Upper lobe of left lung (tissue), 6 donors: ENCODE measurements around the gene PTDSS2. TPM values are rescaled to one million over a fixed set of nuclear protein-coding genes. Genes with fewer than 3 reads are reported as not detected.

Experiments
- ATAC-seq, 2 donors: fragments of 200-7000 bp; cut with Tn5 transposase; one replicate each; pipeline ENCODE4 v1.9.1; 2022; ENCODE audit warnings: mild to moderate bottlenecking in 2 of 2, moderate library complexity in 2 of 2; ENCODE audit not compliant: low FRiP score in 2 of 2
- DNase-seq, 2 donors: peaks; one replicate each; pipeline ENCODE4 v3.0.0-alpha.2; 2019 to 2020
- H3K27ac ChIP-seq, 4 donors: fragments of 200-600 bp; sonication (generic); one replicate each; pipeline ENCODE4 v1.5.1; 2016 to 2019
- H3K27me3 ChIP-seq, 4 donors: fragments of 200-600 bp; sonication (generic); one replicate each; pipeline ENCODE4 v1.5.1; 2017 to 2019
- H3K36me3 ChIP-seq, 4 donors: fragments of 200-600 bp; sonication (generic); one replicate each; pipeline ENCODE4 v1.5.1; 2016 to 2019
- H3K4me1 ChIP-seq, 4 donors: fragments of 200-600 bp; sonication (generic); one replicate each; pipeline ENCODE4 v1.5.1; 2018 to 2019
- H3K4me3 ChIP-seq, 4 donors: fragments of 200-600 bp; sonication (generic); one replicate each; pipeline ENCODE4 v1.5.1; 2017 to 2019; ENCODE audit warnings: mild to moderate bottlenecking in 2 of 4, moderate library complexity in 1 of 4
- H3K9me3 ChIP-seq, 4 donors: fragments of 200-600 bp; sonication (generic); one replicate each; pipeline ENCODE4 v1.5.1; 2018 to 2019
- EP300 ChIP-seq, 4 donors: sonication (generic); formaldehyde crosslinking; IDR thresholded peaks; one replicate each; pipeline ENCODE4 v1.5.1; 2017; ENCODE audit warnings: antibody characterized with exemption in 4 of 4, control low read depth in 2 of 4
- POLR2A ChIP-seq, 4 donors: fragments of 450-650 bp; IDR thresholded peaks; one replicate each; pipeline ENCODE4 v1.5.1; 2016 to 2017; ENCODE audit warnings: antibody characterized with exemption in 4 of 4, mild to moderate bottlenecking in 2 of 4
- POLR2AphosphoS5 ChIP-seq, 2 donors: sonication (generic); formaldehyde crosslinking; IDR thresholded peaks; one replicate each; pipeline ENCODE4 v1.5.1; 2017; ENCODE audit warnings: antibody characterized with exemption in 2 of 2
- WGBS, 2 donors: methylation state at CpG; one replicate each; pipeline ENCODE4 v1.1.5; 2017 to 2018; 5-methylcytosine and 5-hydroxymethylcytosine counted together
- total RNA-seq, 6 donors: library from RNA; depleted of rRNA in 4 of 6; stranded (reverse); fragments of >200 nt in 4 of 6; gene quantifications; one replicate each; pipeline versions ENCODE4 v1.1.0 to v1.2.1, GENCODE V29; 2016 to 2021
- TF ChIP-seq, protein P1 (sequence below), 6 experiments: fragments of 450-650 bp in 4 of 6; fragments of 200-600 bp in 2 of 6; sonication (generic) in 2 of 6; IDR thresholded peaks; one replicate each; pipeline ENCODE4 v1.5.1; 2016 to 2019; ENCODE audit warnings: antibody characterized with exemption in 6 of 6
- donor health status: DM: no; HTN: no; CAD: no; lungs with moderate emphysema.
- donor health status: DM: no; HTN: yes; CAD: no; lungs with severe emphysema.

The PTDSS2 gene
- total RNA-seq, 6 donors from 2014 or later = 29.6 to 188 (median 45.1) TPM

DNA sequence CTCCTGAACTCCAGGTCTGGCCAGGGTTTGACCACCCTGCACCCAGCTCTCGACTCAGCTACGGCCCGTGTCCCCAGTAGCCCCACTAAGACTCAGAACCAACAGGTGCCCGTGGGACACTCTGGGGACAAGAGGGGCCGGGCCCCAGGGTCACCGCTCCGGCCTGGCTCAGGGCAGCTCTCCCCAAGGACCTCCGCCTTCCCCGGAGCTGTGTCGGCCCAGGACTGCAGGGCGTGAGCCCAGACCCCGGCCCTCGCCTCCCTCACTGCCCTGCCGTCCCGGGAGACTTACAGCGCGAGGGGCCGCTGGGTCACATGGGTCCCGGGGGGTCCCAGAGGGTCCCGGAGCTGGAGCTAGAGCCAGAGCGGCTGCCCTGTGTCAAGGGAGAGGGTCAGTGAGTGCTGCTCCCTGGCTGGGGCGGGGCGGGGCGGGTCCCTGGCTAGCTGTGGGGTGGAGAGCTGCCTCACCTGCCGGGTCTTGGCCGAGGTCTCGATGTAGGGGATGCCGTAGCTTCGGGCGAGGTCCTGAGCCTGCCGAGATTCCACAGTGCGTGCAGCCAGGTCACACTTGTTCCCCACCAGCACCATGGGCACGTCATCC is 83.0 kb downstream of the PTDSS2 start:
- Histone ChIP-seq H3K27me3 (no peaks in the 10 kb centered on the region), H3K27ac (no peak overlapping the region), H3K36me3 (peaks cover 5 to 30% (median 22%) of the 10 kb centered on the region in 4 donors), H3K9me3 (no peaks in the 10 kb centered on the region), H3K4me3 (no peak overlapping the region), H3K4me1 (peaks cover 29 to 49% (median 34%) of the 10 kb centered on the region in 4 donors)
- TF ChIP-seq, protein P1, sequence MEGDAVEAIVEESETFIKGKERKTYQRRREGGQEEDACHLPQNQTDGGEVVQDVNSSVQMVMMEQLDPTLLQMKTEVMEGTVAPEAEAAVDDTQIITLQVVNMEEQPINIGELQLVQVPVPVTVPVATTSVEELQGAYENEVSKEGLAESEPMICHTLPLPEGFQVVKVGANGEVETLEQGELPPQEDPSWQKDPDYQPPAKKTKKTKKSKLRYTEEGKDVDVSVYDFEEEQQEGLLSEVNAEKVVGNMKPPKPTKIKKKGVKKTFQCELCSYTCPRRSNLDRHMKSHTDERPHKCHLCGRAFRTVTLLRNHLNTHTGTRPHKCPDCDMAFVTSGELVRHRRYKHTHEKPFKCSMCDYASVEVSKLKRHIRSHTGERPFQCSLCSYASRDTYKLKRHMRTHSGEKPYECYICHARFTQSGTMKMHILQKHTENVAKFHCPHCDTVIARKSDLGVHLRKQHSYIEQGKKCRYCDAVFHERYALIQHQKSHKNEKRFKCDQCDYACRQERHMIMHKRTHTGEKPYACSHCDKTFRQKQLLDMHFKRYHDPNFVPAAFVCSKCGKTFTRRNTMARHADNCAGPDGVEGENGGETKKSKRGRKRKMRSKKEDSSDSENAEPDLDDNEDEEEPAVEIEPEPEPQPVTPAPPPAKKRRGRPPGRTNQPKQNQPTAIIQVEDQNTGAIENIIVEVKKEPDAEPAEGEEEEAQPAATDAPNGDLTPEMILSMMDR (IDR thresholded peaks at IDR 0.05) = no peak
- TF ChIP-seq POLR2AphosphoS5 (IDR thresholded peaks at IDR 0.05) (no peak), EP300 (IDR thresholded peaks at IDR 0.05) (no peak), POLR2A (IDR thresholded peaks at IDR 0.05) (no peak)
- no peak for ATAC-seq
- 90 to 95% methylated on average over 13 to 33 of the region's 33 CpGs for WGBS, 2 donors
- peak in 1 of 2 donors; percentile 83 for DNase-seq

DNA sequence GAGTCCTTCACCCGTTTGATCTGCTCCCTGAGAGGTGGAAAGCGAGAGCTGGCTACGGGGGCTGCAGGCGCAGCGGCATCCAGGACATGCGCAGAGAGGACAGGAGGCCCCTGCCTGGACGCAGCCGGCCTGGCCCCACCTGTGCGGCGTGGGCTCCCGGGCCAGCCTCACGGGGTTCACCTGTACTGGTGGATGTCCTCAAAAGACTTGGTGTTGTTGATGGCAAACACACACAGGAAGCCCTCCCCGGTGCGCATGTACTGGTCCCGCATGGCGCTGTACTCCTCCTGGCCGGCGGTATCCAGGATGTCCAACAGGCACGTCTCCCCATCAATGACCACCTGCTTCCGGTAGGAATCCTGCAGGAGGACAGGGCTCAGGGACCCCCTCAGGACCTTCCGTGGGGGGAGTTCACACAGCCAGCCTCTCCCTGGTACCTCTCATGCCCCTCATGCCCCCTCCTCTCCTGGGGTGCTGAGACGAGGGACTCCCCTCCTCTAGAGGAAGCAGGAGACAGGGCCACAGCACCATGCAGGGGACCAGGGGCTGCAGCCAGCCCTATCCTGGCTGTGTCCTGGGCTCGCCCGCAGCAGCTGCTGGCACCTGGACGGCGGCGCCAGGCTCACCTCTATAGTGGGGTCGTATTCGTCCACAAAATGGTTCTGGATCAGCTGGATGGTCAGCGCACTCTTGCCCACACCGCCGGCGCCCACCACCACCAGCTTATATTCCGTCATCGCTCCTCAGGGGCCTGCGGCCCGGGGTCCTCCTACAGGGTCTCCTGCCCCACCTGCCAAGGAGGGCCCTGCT is 83.7 kb downstream of the PTDSS2 start:
- 95% methylated on average over 32 of the region's 37 CpGs for WGBS, 2 donors
- Histone ChIP-seq H3K4me3 (peak overlapping the region in 3 of 4 donors; percentile 89 to 97 (median 93)), H3K9me3 (no peaks in the 10 kb centered on the region), H3K27ac (peak overlapping the region in 2 of 4 donors; percentile 45 to 89), H3K36me3 (peaks cover 5 to 30% (median 22%) of the 10 kb centered on the region in 4 donors), H3K27me3 (no peaks in the 10 kb centered on the region), H3K4me1 (peaks cover 31 to 49% (median 34%) of the 10 kb centered on the region in 4 donors)
- TF ChIP-seq, protein P1 (IDR thresholded peaks at IDR 0.05) = no peak
- TF ChIP-seq POLR2AphosphoS5 (IDR thresholded peaks at IDR 0.05) (no peak), POLR2A (IDR thresholded peaks at IDR 0.05) (no peak), EP300 (IDR thresholded peaks at IDR 0.05) (no peak)
- ATAC-seq (no peak), DNase-seq (peak in 1 of 2 donors; percentile 82)

DNA sequence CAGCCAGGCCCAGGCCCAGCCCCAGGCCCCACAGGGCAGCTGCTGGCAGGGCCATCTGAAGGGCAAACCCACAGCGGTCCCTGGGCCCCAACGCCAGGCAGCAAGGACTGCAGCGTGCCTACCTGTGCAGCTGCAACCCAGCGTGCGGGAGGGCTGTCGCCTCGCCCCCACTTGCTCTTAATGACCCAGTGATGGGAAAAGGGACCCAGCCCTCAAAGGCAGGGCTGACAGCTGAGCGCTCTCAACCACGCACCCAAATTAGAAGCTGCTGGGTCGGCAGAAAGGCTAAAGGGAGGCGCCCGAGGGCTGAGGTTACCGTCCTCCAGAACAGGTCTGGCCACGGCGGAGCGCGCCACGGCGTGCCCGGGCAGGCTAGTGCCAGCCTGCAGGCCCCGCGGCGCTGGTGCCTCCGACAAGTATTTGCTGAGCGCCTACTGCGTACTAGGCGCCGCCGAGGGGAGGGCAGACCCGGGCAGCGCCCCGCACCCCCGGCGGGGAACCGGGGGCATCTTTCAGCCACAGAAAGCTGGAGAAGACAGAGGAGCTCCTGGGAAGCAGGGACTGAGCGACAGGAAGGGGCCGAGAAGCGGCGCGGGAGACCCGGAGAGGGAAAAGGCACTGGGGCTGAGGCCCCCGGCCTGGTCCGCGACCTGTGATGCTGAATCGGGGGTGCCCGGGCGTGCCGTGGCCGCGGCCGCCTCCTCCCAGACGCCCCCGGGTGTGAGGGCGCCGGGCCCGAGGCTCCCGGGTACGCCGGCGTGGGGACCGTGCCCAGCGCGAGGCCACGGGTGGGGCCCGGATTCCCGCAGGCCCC is 84.5 kb downstream of the PTDSS2 start:
- peaks cover 5 to 30% (median 22%) of the 10 kb centered on the region in 4 donors for H3K36me3 ChIP-seq
- ATAC-seq (no peak), DNase-seq (peak; percentile 31 to 92)
- 8 to 19% methylated on average over 25 to 58 of the region's 66 CpGs for WGBS, 2 donors
- no peaks in the 10 kb centered on the region for H3K9me3 ChIP-seq
- no peak for TF ChIP-seq POLR2A (IDR thresholded peaks at IDR 0.05)
- TF ChIP-seq, protein P1 (IDR thresholded peaks at IDR 0.05) = peak in 1 of 6 experiments; percentile 5
- no peak for TF ChIP-seq EP300 (IDR thresholded peaks at IDR 0.05)
- peak overlapping the region; percentile 45 to 89 (median 54) for H3K27ac ChIP-seq
- H3K27me3 ChIP-seq = no peaks in the 10 kb centered on the region
- H3K4me1 ChIP-seq = peaks cover 31 to 49% (median 34%) of the 10 kb centered on the region in 4 donors
- peak overlapping the region; percentile 81 to 97 (median 91) for H3K4me3 ChIP-seq

DNA sequence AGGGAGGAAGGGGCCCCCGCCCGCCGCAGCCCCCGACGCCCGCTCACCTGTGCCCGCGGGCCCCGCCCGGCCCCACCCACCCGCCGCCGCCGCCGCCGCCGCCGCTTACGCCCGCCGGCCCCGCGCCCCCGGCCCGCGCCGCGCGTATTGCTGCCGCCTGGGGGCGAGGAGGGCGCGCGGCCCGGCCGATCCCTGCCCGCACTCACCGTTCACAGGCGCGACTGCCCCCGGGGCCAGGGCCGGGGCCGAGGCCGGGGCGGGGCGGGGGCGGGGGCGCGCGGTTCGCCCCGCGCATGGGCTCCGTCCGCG is 85.1 kb downstream of the PTDSS2 start:
- TF ChIP-seq, protein P1 (IDR thresholded peaks at IDR 0.05) = no peak
- TF ChIP-seq POLR2AphosphoS5 (IDR thresholded peaks at IDR 0.05) = no peak
- TF ChIP-seq POLR2A (IDR thresholded peaks at IDR 0.05) = no peak
- TF ChIP-seq EP300 (IDR thresholded peaks at IDR 0.05) = no peak
- WGBS, 2 donors = no CpG with 5 or more reads among the region's 56 CpGs
- peak overlapping the region; percentile 81 to 97 (median 91) for H3K4me3 ChIP-seq
- peaks cover 5 to 30% (median 22%) of the 10 kb centered on the region in 4 donors for H3K36me3 ChIP-seq
- H3K27me3 ChIP-seq = no peaks in the 10 kb centered on the region
- no peak for ATAC-seq
- peak overlapping the region in 3 of 4 donors; percentile 45 to 89 (median 62) for H3K27ac ChIP-seq
- peaks cover 31 to 49% (median 34%) of the 10 kb centered on the region in 4 donors for H3K4me1 ChIP-seq
- no peak for DNase-seq
- no peaks in the 10 kb centered on the region for H3K9me3 ChIP-seq
